Activated T-helper 2 cell treated with anti-CD3 and anti-CD28 coated beads, Interferon-gamma antibody, Interleukin-2, Interleukin-4, amounts not matched to agents 10 μg/mL and 5 μg/mL and 100 μg/mL, durations not matched to agents 14 hours and 24 hours and 36 hours (primary cell): ENCODE measurements around the gene NIM1K. TPM values are rescaled to one million over a fixed set of nuclear protein-coding genes. Genes with fewer than 3 reads are reported as not detected.
A peak's percentile ranks its signal among the peaks of the same experiment; 100 is the strongest.

Experiments used
- DNase-seq: peaks from one replicate; pipeline ENCODE4 v3.0.0; 2021; ENCODE audit warnings: low spot score
- H3K27ac Mint-ChIP-seq: one replicate; pipeline ENCODE4 v1.8.0; 2021; ENCODE audit warnings: mixed read lengths
- H3K27me3 Mint-ChIP-seq: one replicate; pipeline ENCODE4 v1.8.0; 2021; ENCODE audit warnings: low read depth, mixed read lengths
- H3K36me3 Mint-ChIP-seq: one replicate; pipeline ENCODE4 v1.8.0; 2021; ENCODE audit warnings: low read depth, mixed read lengths
- H3K4me1 Mint-ChIP-seq: one replicate; pipeline ENCODE4 v1.8.0; 2021; ENCODE audit warnings: low read depth, mixed read lengths
- H3K4me3 Mint-ChIP-seq: one replicate; pipeline ENCODE4 v1.8.0; 2021; ENCODE audit warnings: low read depth, mild to moderate bottlenecking, moderate library complexity, mixed read lengths
- H3K9me3 Mint-ChIP-seq: one replicate; pipeline ENCODE4 v1.8.0; 2021; ENCODE audit warnings: mixed read lengths
- intact Hi-C: fragments of 100-400 bp; cut with micrococcal nuclease; formaldehyde crosslinking; loops from one replicate; pipeline ENCODE4 v1.15.1; 2023
- total RNA-seq: library from RNA; stranded (reverse); gene quantifications from 2 replicates; pipeline ENCODE4 v1.2.3, GENCODE V29; 2022

Gene NIM1K
- total RNA-seq: 0.76 and 1.1 TPM in 2 replicates

DNA sequence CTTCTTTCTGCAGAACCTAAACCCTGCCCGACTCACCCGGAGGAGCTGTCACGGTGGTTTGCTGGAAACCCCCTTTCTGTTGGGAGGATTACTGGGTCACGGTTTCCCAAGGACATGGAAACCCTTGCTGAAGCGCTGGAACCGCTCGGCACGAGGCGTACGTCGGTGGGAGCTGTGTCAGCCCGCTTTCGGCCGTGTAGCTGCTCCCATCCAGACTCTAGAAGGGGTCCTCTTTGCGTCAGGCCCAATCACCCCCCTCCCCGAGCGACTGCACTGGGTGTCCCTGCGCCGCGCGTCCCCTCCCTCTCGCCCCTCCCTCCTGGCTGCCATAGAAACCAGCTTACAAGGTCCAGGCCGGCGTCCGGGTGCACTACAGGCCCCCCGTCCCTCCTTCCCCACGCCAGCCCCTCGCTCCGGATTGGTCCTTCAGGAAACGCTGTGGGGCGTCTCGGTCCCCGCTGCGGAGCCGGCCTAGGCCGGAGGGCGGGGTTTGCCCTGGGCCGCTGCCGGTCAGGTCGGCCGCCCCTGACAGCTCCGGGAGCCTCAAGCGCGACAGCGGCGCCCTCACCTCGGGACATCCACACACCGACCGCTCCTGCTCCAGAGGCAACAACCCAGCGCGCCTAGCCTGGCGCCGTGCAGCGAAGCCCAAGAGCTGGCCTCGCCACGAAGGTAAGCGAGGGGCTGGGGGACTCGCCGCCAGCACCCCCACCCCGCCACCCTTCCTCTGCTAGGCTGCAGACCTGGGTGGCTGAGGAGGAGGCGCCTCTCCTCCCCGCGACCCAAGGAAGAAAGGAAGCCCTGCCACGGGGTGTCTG, at the start of gene NIM1K:
TSS of gene NIM1K (plus strand) at position 486 of the 818 bp plus-strand sequence. CDS start 53,551 bp downstream, outside the sequence.
- H3K4me3 Mint-ChIP-seq: peak within 1 kb of the TSS; percentile 82
- H3K36me3 Mint-ChIP-seq: no peaks in the 10 kb centered on the region
- H3K27me3 Mint-ChIP-seq: peaks cover 10% of the 10 kb centered on the region
- DNase-seq: peak; percentile 35
- intact Hi-C loops: loop anchor here (2.0 to 10.0 kb wide), 6 partner anchors 50 to 293 kb away; partner anchors contain the start of gene TMEM267
- H3K27ac Mint-ChIP-seq: peak within 1 kb of the TSS; percentile 59
- H3K4me1 Mint-ChIP-seq: peaks cover 24% of the 10 kb centered on the region
- H3K9me3 Mint-ChIP-seq: no peaks in the 10 kb centered on the region

DNA sequence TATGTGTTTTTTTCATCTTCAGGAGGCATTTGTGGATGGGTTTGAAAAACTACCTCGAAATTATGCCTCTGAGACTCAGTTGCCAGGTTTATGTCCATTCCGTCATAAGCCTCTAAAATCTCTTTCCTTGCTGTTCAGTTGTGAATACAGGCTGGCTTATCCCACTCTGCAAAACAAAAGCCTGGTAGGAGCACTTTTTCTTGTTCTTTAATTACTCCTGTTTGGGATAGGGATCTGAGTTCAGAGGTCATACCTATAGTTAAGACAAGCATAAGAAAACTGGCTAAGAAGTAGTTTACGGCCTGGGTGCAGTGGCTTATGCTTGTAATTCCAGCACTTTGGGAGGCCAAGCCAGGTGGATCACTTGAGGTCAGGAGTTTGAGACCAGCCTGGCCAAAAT, 47.0 kb upstream of the NIM1K start:
- H3K27ac Mint-ChIP-seq: no peak overlapping the region
- H3K4me1 Mint-ChIP-seq: peaks cover 12% of the 10 kb centered on the region
- intact Hi-C loops: no loop called here
- H3K9me3 Mint-ChIP-seq: no peaks in the 10 kb centered on the region
- H3K27me3 Mint-ChIP-seq: no peaks in the 10 kb centered on the region
- DNase-seq: no peak
- H3K36me3 Mint-ChIP-seq: peaks cover 56% of the 10 kb centered on the region
- H3K4me3 Mint-ChIP-seq: no peak overlapping the region

DNA sequence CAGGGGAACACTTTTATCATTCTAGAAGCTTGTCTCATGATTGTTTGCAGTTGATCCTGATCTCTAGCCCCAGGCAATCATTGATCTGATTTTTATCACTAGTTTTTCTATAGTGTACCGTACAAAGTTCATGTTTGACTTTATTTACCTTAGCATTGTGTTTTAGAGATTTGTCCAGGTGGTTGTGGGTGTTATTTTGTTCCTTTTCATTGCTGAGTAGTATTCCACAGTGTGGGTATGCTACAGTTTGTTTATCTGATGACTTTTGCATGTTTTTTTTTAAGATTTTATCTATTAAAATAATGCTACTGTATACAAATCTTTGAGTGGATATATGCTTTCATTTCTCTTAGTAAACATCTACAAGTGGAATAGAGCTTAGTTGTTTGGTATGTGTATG, 45.1 kb upstream of the NIM1K start:
- Mint-ChIP-seq H3K9me3 (no peaks in the 10 kb centered on the region), H3K27me3 (no peaks in the 10 kb centered on the region), H3K4me3 (no peak overlapping the region), H3K4me1 (peaks cover 8% of the 10 kb centered on the region), H3K27ac (no peak overlapping the region), H3K36me3 (peaks cover 42% of the 10 kb centered on the region)
- DNase-seq: no peak
- intact Hi-C loops: no loop called here

DNA sequence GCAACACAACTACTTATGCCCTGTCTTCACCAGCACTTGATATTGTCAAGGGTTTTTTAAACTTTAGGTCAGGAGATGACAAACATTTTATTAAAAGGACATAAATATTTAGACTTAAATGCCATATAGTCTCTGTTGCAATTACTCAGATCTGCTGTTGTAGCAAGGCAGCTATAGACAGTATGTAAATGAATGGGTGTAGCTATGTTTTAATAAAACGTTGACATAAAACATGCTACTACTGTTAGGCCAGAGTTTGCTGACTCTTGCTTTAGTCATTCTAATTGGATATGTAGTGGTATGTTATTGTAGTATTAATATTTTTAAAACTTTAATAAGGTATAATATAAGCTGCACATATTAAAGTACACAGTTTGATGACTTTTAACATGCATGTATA, 43.6 kb upstream of the NIM1K start:
- H3K27me3 Mint-ChIP-seq: no peaks in the 10 kb centered on the region
- DNase-seq: no peak
- H3K27ac Mint-ChIP-seq: no peak overlapping the region
- peaks cover 5% of the 10 kb centered on the region for H3K4me1 Mint-ChIP-seq
- no peaks in the 10 kb centered on the region for H3K9me3 Mint-ChIP-seq
- intact Hi-C loops: no loop called here
- H3K4me3 Mint-ChIP-seq: no peak overlapping the region
- peaks cover 51% of the 10 kb centered on the region for H3K36me3 Mint-ChIP-seq

DNA sequence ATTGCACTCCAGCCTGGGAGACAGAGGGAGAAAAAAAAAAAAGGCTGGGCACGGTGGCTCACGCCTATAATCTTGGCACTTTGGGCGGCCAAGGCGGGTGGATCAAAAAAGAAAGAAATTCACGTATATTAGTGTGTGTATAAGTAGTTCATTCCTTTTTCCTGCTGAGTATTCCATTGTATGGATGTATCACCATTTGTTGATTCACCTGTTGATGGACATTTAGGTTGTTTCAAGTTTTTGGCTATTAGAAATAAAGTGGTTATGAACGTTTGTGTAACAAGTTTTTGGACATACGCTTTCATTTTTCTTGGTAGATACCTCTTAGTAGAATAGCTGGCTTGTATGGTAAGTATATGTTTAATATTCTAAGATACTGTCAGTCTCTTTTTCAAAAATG, 42.8 kb upstream of the NIM1K start:
- peaks cover 4% of the 10 kb centered on the region for H3K4me1 Mint-ChIP-seq
- no peak overlapping the region for H3K27ac Mint-ChIP-seq
- H3K9me3 Mint-ChIP-seq: no peaks in the 10 kb centered on the region
- peaks cover 53% of the 10 kb centered on the region for H3K36me3 Mint-ChIP-seq
- intact Hi-C loops: no loop called here
- no peak for DNase-seq
- no peak overlapping the region for H3K4me3 Mint-ChIP-seq
- H3K27me3 Mint-ChIP-seq: no peaks in the 10 kb centered on the region

DNA sequence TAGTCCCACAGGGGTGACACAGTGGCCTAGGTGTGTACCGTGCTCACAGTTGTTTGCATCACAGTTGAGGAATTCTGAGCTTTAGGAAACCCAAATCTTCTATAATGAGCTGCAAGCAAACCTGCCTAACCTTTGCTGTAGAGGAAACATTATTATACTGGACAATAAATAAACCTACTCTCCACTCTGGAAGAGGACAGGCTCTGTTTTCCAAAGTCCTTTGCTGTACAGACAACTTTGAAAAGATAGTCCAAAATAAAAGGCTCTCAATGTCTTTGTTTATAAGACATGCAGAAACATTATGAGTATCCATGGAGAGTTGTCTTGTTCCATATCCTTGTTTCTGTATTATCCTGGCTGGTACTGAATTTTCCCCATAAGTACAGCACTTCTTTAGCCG, 42.0 kb upstream of the NIM1K start:
- intact Hi-C loops: no loop called here
- Mint-ChIP-seq H3K4me3 (no peak overlapping the region), H3K4me1 (peaks cover under 1% of the 10 kb centered on the region), H3K27me3 (no peaks in the 10 kb centered on the region), H3K27ac (no peak overlapping the region), H3K36me3 (peaks cover 45% of the 10 kb centered on the region), H3K9me3 (no peaks in the 10 kb centered on the region)
- DNase-seq: no peak

DNA sequence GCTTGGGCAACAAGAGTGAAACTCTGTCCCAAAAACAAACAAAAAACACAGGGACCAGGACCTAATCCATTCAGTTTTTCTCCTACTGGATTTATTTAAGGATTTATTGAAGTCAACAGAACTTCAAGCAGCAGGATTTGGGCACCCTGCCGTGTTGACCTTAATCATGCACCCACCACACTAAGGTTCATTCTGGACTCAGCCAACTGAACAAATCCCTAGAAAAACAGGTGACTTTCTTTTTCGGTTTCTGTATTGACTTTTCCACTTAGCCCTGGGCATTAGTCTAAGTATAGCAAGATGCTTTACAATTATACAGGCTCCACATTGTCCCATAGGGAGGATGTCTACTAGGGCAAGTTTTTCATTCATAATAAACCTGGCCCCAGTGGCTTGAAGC, 41.3 kb upstream of the NIM1K start:
- Mint-ChIP-seq H3K27ac (no peak overlapping the region), H3K4me1 (peaks cover 7% of the 10 kb centered on the region), H3K36me3 (peaks cover 48% of the 10 kb centered on the region), H3K9me3 (no peaks in the 10 kb centered on the region), H3K4me3 (no peak overlapping the region), H3K27me3 (no peaks in the 10 kb centered on the region)
- DNase-seq: no peak
- intact Hi-C loops: no loop called here

DNA sequence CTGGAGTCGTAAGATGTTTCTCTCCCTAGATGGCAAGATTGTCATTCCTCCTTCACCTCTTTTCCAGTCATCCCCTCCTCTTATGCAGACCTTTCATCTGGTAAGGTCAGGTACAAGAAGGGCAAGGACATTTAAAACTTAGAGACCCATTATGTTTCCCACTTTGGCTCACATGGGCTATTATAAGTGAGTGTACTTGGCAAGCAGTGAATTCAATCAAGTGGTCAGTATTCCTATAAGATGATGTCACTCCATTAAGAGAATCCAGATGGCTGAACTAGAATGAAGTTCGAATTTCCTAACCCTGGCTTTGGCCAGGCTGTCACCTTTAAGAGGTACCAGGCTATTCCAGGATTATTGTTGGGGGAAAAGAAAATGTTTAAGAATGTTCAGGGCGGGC, 39.1 kb upstream of the NIM1K start:
- no peak overlapping the region for H3K27ac Mint-ChIP-seq
- no peak overlapping the region for H3K4me3 Mint-ChIP-seq
- H3K36me3 Mint-ChIP-seq: peaks cover 54% of the 10 kb centered on the region
- no peak for DNase-seq
- H3K27me3 Mint-ChIP-seq: no peaks in the 10 kb centered on the region
- H3K4me1 Mint-ChIP-seq: peaks cover 12% of the 10 kb centered on the region
- intact Hi-C loops: no loop called here
- no peaks in the 10 kb centered on the region for H3K9me3 Mint-ChIP-seq

DNA sequence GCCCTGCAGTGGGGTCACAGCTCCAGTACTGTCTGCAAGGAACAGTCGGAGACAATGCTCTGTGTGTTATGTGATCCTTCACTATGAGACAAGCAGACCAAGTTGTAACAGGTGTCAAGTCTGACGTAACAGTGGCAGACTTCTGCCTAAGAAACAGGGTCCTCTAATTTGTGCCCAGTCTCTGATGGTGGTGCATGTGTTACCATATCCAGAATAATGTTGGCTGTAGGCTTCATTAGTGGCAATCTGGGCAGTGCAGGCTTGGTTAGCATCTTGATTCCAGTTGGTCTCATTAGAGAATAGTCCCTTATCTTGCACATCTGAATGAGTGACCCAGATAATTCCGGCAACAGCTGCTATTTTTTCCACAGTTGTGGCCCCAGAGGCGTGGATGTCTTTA, 37.6 kb upstream of the NIM1K start:
- Mint-ChIP-seq H3K36me3 (peaks cover 54% of the 10 kb centered on the region), H3K4me3 (no peak overlapping the region), H3K4me1 (peaks cover 14% of the 10 kb centered on the region), H3K27me3 (no peaks in the 10 kb centered on the region), H3K9me3 (no peaks in the 10 kb centered on the region), H3K27ac (no peak overlapping the region)
- intact Hi-C loops: no loop called here
- DNase-seq: no peak

DNA sequence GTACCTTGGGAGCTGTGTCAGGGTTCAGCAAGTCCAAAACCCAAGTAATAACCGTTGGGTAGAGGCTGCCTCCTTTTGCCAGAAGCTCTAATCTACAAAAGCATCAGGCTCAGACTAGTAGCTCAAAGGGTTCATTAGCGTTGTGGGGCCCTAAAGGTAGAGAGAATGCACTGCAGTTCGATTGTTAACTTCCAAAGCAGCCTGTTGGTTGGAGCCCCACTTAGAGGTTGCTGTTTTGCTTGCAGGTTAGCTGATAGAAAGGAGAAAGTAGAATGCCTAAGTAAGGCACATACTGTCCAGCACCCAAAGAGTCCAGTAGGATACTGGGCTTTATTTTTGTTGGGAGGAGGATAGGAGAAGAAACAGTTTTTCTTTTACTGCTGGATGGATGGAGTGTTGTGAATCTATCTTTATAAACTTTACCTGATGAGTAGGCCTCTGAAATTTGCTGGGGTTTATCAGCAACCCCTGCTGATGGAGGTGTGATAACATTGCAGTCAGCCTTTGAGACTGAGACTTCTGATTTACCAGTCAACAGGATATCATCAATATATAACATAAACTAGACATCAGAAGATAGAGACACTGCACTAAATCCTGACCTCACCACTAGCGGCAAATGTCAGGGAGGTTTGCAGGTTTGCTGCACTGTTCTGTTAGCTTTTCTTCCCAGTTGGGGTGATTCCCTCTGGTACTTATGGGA, 36.5 kb upstream of the NIM1K start:
- Mint-ChIP-seq H3K4me1 (peaks cover 16% of the 10 kb centered on the region), H3K27me3 (no peaks in the 10 kb centered on the region), H3K27ac (no peak overlapping the region), H3K9me3 (no peaks in the 10 kb centered on the region), H3K4me3 (no peak overlapping the region), H3K36me3 (peaks cover 57% of the 10 kb centered on the region)
- intact Hi-C loops: no loop called here
- DNase-seq: no peak

DNA sequence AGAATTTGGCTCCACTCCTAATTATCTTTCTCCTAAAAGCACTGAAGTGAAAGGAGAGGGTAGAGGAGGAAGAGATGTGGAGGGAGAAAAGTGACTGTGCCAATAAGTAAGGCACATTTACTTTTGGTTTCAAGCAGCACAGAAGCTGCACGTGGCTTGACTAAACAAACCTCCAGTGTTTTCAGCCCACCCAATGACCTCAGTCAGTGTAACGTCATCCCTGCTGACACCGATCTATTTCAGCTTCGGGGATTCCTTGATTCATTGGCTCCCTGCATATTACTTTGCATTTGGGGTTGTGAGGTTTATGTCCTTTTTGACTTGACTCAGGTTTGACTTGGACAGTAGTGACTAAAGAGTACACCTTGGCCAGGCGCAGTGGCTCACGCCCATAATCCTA, 35.6 kb upstream of the NIM1K start:
- Mint-ChIP-seq H3K27ac (no peak overlapping the region), H3K27me3 (no peaks in the 10 kb centered on the region), H3K4me1 (peaks cover 23% of the 10 kb centered on the region), H3K36me3 (peaks cover 64% of the 10 kb centered on the region), H3K4me3 (no peak overlapping the region), H3K9me3 (no peaks in the 10 kb centered on the region)
- intact Hi-C loops: no loop called here
- DNase-seq: no peak

DNA sequence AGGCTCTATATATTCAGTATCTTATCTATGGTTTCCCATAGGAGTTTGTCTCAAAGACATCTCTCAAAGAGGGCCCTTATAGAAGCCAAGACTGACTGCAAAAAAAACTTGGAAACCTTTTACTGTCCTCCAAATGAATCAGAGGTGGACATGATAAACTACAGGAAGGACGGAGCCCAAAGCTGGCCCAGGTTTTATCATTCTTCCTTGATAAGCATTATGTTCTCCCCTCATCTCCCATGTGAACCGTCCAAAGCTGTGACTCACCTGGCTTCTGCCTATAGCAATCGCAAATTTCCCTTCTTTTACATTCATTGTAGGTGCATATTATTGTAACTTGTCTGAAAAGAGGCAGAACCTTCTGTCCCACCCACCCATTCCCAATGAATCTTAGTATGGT, 35.0 kb upstream of the NIM1K start:
- intact Hi-C loops: no loop called here
- Mint-ChIP-seq H3K9me3 (no peaks in the 10 kb centered on the region), H3K4me3 (no peak overlapping the region), H3K27me3 (no peaks in the 10 kb centered on the region), H3K27ac (no peak overlapping the region), H3K4me1 (peaks cover 26% of the 10 kb centered on the region), H3K36me3 (peaks cover 68% of the 10 kb centered on the region)
- DNase-seq: no peak

DNA sequence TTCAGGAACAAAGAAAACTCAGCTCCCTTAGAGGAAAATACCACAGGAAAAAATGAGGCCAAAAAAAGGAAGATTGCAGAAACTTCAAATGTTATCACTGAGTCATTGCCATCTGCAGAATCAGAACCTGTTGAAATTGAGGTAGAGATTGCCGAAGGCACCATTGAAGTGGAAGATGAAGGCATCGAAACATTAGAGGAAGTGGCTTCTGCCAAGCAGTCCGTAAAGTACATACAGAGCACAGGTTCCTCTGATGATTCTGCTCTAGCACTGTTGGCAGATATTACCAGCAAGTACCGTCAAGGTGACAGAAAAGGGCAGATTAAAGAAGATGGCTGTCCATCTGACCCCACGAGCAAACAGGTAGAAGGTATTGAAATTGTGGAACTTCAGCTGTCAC, 30.8 kb upstream of the NIM1K start:
- peaks cover 71% of the 10 kb centered on the region for H3K36me3 Mint-ChIP-seq
- no peaks in the 10 kb centered on the region for H3K27me3 Mint-ChIP-seq
- H3K4me3 Mint-ChIP-seq: no peak overlapping the region
- intact Hi-C loops: no loop called here
- peaks cover 16% of the 10 kb centered on the region for H3K4me1 Mint-ChIP-seq
- H3K9me3 Mint-ChIP-seq: no peaks in the 10 kb centered on the region
- no peak for DNase-seq
- peak overlapping the region; percentile 50 for H3K27ac Mint-ChIP-seq
